NT2/D1 (cell line): ENCODE measurements around the gene ITLN2.
"Not testable (repeated sequence)": the region's sequence is repeated elsewhere in the genome, so short reads cannot be mapped to it uniquely, and the experiment has no call there.

ENCODE experiments used
- DNase-seq: peaks from one replicate; pipeline ENCODE4 v3.0.0-alpha.2; 2011; ENCODE audit warnings: low read depth, low spot score
- H3K27me3 ChIP-seq: 2 replicates; pipeline ENCODE4 v1.6.0; 2011; ENCODE audit warnings: mild to moderate bottlenecking; ENCODE audit not compliant: insufficient read length, insufficient read depth
- H3K36me3 ChIP-seq: 2 replicates; pipeline ENCODE4 v1.6.1; 2011; ENCODE audit warnings: mild to moderate bottlenecking, low read length, mixed read lengths; ENCODE audit not compliant: insufficient read depth, insufficient read length
- H3K4me1 ChIP-seq: 2 replicates; pipeline ENCODE4 v1.5.1; 2011; ENCODE audit not compliant: insufficient read depth, insufficient read length
- H3K4me3 ChIP-seq: 2 replicates; pipeline ENCODE4 v1.5.1; 2011; ENCODE audit warnings: low read depth; ENCODE audit not compliant: insufficient read length
- H3K9ac ChIP-seq: 2 replicates; pipeline ENCODE4 v1.6.0; 2011; ENCODE audit warnings: low read depth; ENCODE audit not compliant: insufficient read length
- H3K9me3 ChIP-seq: 2 replicates; pipeline ENCODE4 v1.5.1; 2011; ENCODE audit warnings: mild to moderate bottlenecking, low read length; ENCODE audit not compliant: insufficient read depth
- SUZ12 ChIP-seq: IDR thresholded peaks from 2 replicates; pipeline ENCODE4 v1.6.1; 2011; ENCODE audit not compliant: insufficient read length, insufficient read depth; ENCODE audit errors: extremely low read depth
- YY1 ChIP-seq: IDR thresholded peaks from 2 replicates; pipeline ENCODE4 v1.6.1; 2011; ENCODE audit not compliant: insufficient read length, insufficient read depth
- ZNF274 ChIP-seq: IDR thresholded peaks from 2 replicates; pipeline ENCODE4 v1.6.1; 2011; ENCODE audit warnings: mild to moderate bottlenecking, low read depth, low read length

The ITLN2 gene

DNA sequence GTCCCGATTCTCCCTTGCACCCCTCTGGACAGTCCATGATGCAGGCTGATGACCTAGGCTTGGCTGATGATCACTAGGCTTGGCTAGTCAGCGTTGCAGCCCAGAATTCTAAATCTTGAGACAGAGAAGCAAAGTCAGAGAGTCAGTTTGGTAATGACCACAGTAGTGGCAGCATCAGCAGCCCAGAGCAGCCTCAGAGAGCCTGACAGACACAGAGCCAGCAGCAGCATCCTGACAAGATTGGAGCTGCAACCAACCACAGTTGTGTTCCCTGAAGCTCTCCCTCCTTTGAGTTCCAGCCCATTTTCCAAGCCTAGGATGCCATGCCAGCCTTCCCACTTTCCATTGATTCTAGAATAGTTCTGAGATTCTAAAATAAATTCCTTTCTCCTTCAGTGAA lies 52.8 kb downstream of the ITLN2 start:
- no peak for DNase-seq
- Histone ChIP-seq H3K36me3 (no peaks in the 10 kb centered on the region), H3K9me3 (no peaks in the 10 kb centered on the region), H3K4me1 (no peaks in the 10 kb centered on the region), H3K9ac (no peak overlapping the region), H3K27me3 (no peaks in the 10 kb centered on the region), H3K4me3 (no peak overlapping the region)
- no peak for TF ChIP-seq SUZ12
- TF ChIP-seq YY1, result no peak
- TF ChIP-seq ZNF274, result no peak

DNA sequence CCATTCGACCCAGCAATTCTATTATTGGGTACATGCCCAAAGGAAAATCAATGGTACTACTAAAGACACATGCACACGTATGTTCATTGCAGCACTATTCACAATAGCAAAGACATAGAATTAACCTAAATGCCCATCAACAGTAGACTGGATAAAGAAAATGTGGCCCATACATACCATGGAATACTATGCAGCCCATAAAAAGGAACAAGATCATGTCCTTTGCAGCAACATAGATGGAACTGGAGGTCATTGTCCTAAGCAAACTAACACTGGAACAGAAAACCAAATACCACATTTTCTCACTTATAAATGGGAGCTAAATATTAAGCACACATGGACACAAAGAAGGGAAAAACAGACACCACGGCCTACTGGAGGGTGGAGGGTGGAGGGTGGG lies 53.9 kb downstream of the ITLN2 start:
- not testable (repeated sequence) for H3K9ac ChIP-seq, H3K4me1 ChIP-seq, H3K9me3 ChIP-seq, H3K27me3 ChIP-seq, H3K36me3 ChIP-seq, H3K4me3 ChIP-seq, DNase-seq
